Activated CD4-positive, alpha-beta T cell treated with anti-CD3 and anti-CD28 coated beads, Interleukin-2, amount 10 ng/mL, durations not matched to agents 24 days and 14 days (primary cell): Measurements from ENCODE around the gene MED16. TPM values are rescaled to one million over a fixed set of nuclear protein-coding genes. Genes with fewer than 3 reads are reported as not detected.
"Not testable (repeated sequence)": the region's sequence is repeated elsewhere in the genome, so short reads cannot be mapped to it uniquely, and the experiment has no call there.

Source experiments
- DNase-seq: peaks from one replicate; pipeline ENCODE4 v3.0.0; 2022
- H3K27ac Mint-ChIP-seq: one replicate; pipeline ENCODE4 v1.8.0; 2022; ENCODE audit warnings: mild to moderate bottlenecking, mixed read lengths
- H3K27me3 Mint-ChIP-seq: one replicate; pipeline ENCODE4 v1.8.0; 2022; ENCODE audit warnings: mixed read lengths
- H3K36me3 Mint-ChIP-seq: one replicate; pipeline ENCODE4 v1.8.0; 2022; ENCODE audit warnings: low read depth, mild to moderate bottlenecking, mixed read lengths
- H3K4me1 Mint-ChIP-seq: one replicate; pipeline ENCODE4 v1.8.0; 2021; ENCODE audit warnings: mixed read lengths
- H3K4me3 Mint-ChIP-seq: one replicate; pipeline ENCODE4 v1.8.0; 2022; ENCODE audit warnings: mild to moderate bottlenecking, moderate library complexity, mixed read lengths
- H3K9me3 Mint-ChIP-seq: one replicate; pipeline ENCODE4 v1.8.0; 2021; ENCODE audit warnings: mixed read lengths
- intact Hi-C: fragments of 100-400 bp; cut with micrococcal nuclease; formaldehyde crosslinking; loops from one replicate; pipeline ENCODE4 v1.15.1; 2023
- total RNA-seq: library from RNA; stranded (reverse); gene quantifications from 2 replicates; pipeline ENCODE4 v1.2.3, GENCODE V29; 2022

Gene MED16
- total RNA-seq, 1 donor from 2014 or later: 58.1 TPM

- Mint-ChIP-seq H3K9me3 (no peaks in the 10 kb centered on the region), H3K27me3 (peaks cover 23% of the 10 kb centered on the region), H3K4me1 (no peaks in the 10 kb centered on the region), H3K4me3 (no peak overlapping the region), H3K27ac (no peak overlapping the region), H3K36me3 (no peaks in the 10 kb centered on the region)
- intact Hi-C loops: loop anchor here (10.0 kb wide), 1 partner anchor 50 kb away; no protein-coding TSS in a partner anchor
- DNase-seq: no peak
These were observed 68.1 kb downstream of the MED16 start for GRCh38 chr19:824885-825284.

GRCh38 chr19:823565-824121 is 69.3 kb downstream of the MED16 start:
- Mint-ChIP-seq H3K4me3 (no peak overlapping the region), H3K27me3 (peaks cover 24% of the 10 kb centered on the region), H3K36me3 (no peaks in the 10 kb centered on the region), H3K27ac (no peak overlapping the region), H3K9me3 (no peaks in the 10 kb centered on the region), H3K4me1 (no peaks in the 10 kb centered on the region)
- intact Hi-C loops: loop anchor here (10.0 kb wide), 1 partner anchor 49 kb away; no protein-coding TSS in a partner anchor
- no peak for DNase-seq

GRCh38 chr19:821825-822503 is 71.0 kb downstream of the MED16 start, which contains the start of gene PLPPR3:
Gene PLPPR3 (minus strand): TSS chr19:821955. CDS start chr19:821559, 396 bp downstream.
- H3K4me3 Mint-ChIP-seq: no peak within 1 kb of the TSS
- no peak within 1 kb of the TSS for H3K27ac Mint-ChIP-seq
- peaks cover 24% of the 10 kb centered on the region for H3K27me3 Mint-ChIP-seq
- intact Hi-C loops: loop anchor here (10.0 kb wide), 1 partner anchor 47 kb away; no protein-coding TSS in a partner anchor
- peaks cover 1% of the 10 kb centered on the region for H3K9me3 Mint-ChIP-seq
- H3K4me1 Mint-ChIP-seq: no peaks in the 10 kb centered on the region
- peaks cover 1% of the 10 kb centered on the region for H3K36me3 Mint-ChIP-seq
- no peak for DNase-seq

GRCh38 chr19:821231-821824 is 71.7 kb downstream of the MED16 start:
- Mint-ChIP-seq H3K4me3 (no peak overlapping the region), H3K27me3 (peaks cover 24% of the 10 kb centered on the region), H3K36me3 (peaks cover 8% of the 10 kb centered on the region), H3K4me1 (no peaks in the 10 kb centered on the region), H3K9me3 (peaks cover 8% of the 10 kb centered on the region), H3K27ac (no peak overlapping the region)
- intact Hi-C loops: loop anchor here (10.0 kb wide), 1 partner anchor 47 kb away; no protein-coding TSS in a partner anchor
- DNase-seq: no peak

GRCh38 chr19:820212-820611 is 72.8 kb downstream of the MED16 start:
- Mint-ChIP-seq H3K36me3 (peaks cover 16% of the 10 kb centered on the region), H3K9me3 (peaks cover 15% of the 10 kb centered on the region), H3K27me3 (peaks cover 24% of the 10 kb centered on the region)
- not testable (repeated sequence) for H3K27ac Mint-ChIP-seq, DNase-seq, H3K4me1 Mint-ChIP-seq, H3K4me3 Mint-ChIP-seq
- intact Hi-C loops: loop anchor here (10.0 kb wide), 1 partner anchor 45 kb away; no protein-coding TSS in a partner anchor

Other genes starting within 250 kb of the MED16 start
- gene RNF126, start 230.0 kb downstream of the MED16 start, total RNA-seq: 109 and 110 TPM in 2 replicates
- 7.2 and 7.7 TPM in 2 replicates for gene FSTL3, start 216.8 kb downstream of the MED16 start, total RNA-seq
- not detected in 2 replicates for gene PRSS57, start 197.7 kb downstream of the MED16 start, total RNA-seq
- 0.24 TPM in 1 of 2 replicates, not detected in the other for gene PALM, start 184.3 kb downstream of the MED16 start, total RNA-seq
- not detected in 2 replicates for gene MISP, start 142.1 kb downstream of the MED16 start, total RNA-seq
- gene PTBP1, start 95.7 kb downstream of the MED16 start, total RNA-seq: 789 and 832 TPM in 2 replicates
- gene PLPPR3, start 71.2 kb downstream of the MED16 start, total RNA-seq: not detected in 2 replicates
- not detected in 2 replicates for gene AZU1, start 65.3 kb downstream of the MED16 start, total RNA-seq
- gene PRTN3, start 52.2 kb downstream of the MED16 start, total RNA-seq: not detected in 2 replicates
- gene ELANE, start 40.9 kb downstream of the MED16 start, total RNA-seq: not detected in 2 replicates
- 1.4 and 2.5 TPM in 2 replicates for gene CFD, start 33.5 kb downstream of the MED16 start, total RNA-seq
- not detected in 2 replicates for gene RNU6-9, start 297 bp upstream of the MED16 start, total RNA-seq
- 86.8 and 91.5 TPM in 2 replicates for gene R3HDM4, start 20.0 kb upstream of the MED16 start, total RNA-seq
- 12.9 and 16.8 TPM in 2 replicates for gene KISS1R, start 24.1 kb upstream of the MED16 start, total RNA-seq
- 35.6 and 36.6 TPM in 2 replicates for gene ARID3A, start 32.8 kb upstream of the MED16 start, total RNA-seq
- gene WDR18, start 91.2 kb upstream of the MED16 start, total RNA-seq: 104 and 111 TPM in 2 replicates
- gene GRIN3B, start 107.2 kb upstream of the MED16 start, total RNA-seq: 0.07 TPM in 1 of 2 replicates, not detected in the other
- gene TMEM259, start 127.9 kb upstream of the MED16 start, total RNA-seq: 154 and 156 TPM in 2 replicates
- gene RNU6-2, start 128.3 kb upstream of the MED16 start, total RNA-seq: not detected in 2 replicates
- gene CNN2, start 133.4 kb upstream of the MED16 start, total RNA-seq: 112 TPM in 2 replicates
- 15.8 TPM in 2 replicates for gene ABCA7, start 146.9 kb upstream of the MED16 start, total RNA-seq
- gene ARHGAP45, start 174.0 kb upstream of the MED16 start, total RNA-seq: 176 and 183 TPM in 2 replicates
- 273 and 274 TPM in 2 replicates for gene POLR2E, start 202.2 kb upstream of the MED16 start, total RNA-seq
- 225 and 239 TPM in 2 replicates for gene GPX4, start 210.8 kb upstream of the MED16 start, total RNA-seq